Renal cortex interstitium (tissue), 15 donors: ENCODE results near the gene IFNA21. TPM values are rescaled to one million over a fixed set of nuclear protein-coding genes. Genes with fewer than 3 reads are reported as not detected.
"Not testable (repeated sequence)": the region's sequence is repeated elsewhere in the genome, so short reads cannot be mapped to it uniquely, and the experiment has no call there.

ENCODE experiments used
- DNase-seq, 11 donors: peaks; one replicate each; pipeline ENCODE4 v3.0.0-alpha.2; 2013; ENCODE audit warnings: low read depth in 9 of 11, low spot score in 4 of 11; ENCODE audit errors: extremely low read depth in 1 of 11
- long read RNA-seq, 16 experiments: transcript quantifications; one replicate each; lab custom pipeline, GENCODE V29; 2026
- polyA plus RNA-seq, 3 donors: library from polyadenylated mRNA; unstranded; fragments of 120-200 nt; gene quantifications; one replicate each; pipeline ENCODE4 v1.2.1, GENCODE V29; 2013; ENCODE audit not compliant: insufficient read length in 3 of 3

IFNA21 gene
- polyA plus RNA-seq: not detected
- long read RNA-seq, donor 1: 0 reads
- long read RNA-seq, donor 2: 0 reads
- long read RNA-seq, donor 3: 0 reads
- long read RNA-seq, donor 4, partial matches to known transcripts: 0 of 1 reads
- long read RNA-seq, donor 4, other reads (novel, unspliced or antisense): 0 of 1 reads
- long read RNA-seq, donor 5: 0 reads
- long read RNA-seq, donor 6: 0 reads
- long read RNA-seq, donor 7: 0 reads
- long read RNA-seq, donor 8: 0 reads
- long read RNA-seq, donor 9: 0 reads
- long read RNA-seq, donor 10: 0 reads
- long read RNA-seq, donor 11: 0 reads
- long read RNA-seq, donor 12: 0 reads
- long read RNA-seq, donor 13: 0 reads
- long read RNA-seq, donor 14: 0 reads
- long read RNA-seq, donor 15: 0 reads
- long read RNA-seq, donor 16, partial matches to known transcripts: 0 of 1 reads
- long read RNA-seq, donor 16, other reads (novel, unspliced or antisense): 0 of 1 reads

DNA sequence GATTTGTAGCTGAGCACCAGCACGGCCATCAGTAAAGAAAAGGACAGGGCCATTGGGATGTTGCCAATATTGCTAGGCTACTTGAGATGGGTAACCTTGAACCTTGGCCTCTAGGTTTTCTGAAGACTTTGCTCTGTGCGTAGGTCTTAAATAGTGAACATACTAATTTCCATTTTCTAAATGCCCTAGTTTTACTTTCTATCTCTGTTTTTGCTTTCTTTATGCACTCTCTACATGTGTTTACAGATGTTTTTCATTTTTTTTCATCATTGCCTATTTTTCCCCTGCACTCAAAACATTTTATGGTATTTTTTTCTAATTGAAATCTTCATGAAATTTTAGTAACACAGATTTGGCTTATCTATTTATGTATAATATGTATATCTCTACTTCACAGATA, at the start of gene IFNA21:
TSS of gene IFNA21 (minus strand) at position 101 of the 400 bp plus-strand sequence. CDS start at position 53, 48 bp downstream.
- not testable (repeated sequence) for DNase-seq

DNA sequence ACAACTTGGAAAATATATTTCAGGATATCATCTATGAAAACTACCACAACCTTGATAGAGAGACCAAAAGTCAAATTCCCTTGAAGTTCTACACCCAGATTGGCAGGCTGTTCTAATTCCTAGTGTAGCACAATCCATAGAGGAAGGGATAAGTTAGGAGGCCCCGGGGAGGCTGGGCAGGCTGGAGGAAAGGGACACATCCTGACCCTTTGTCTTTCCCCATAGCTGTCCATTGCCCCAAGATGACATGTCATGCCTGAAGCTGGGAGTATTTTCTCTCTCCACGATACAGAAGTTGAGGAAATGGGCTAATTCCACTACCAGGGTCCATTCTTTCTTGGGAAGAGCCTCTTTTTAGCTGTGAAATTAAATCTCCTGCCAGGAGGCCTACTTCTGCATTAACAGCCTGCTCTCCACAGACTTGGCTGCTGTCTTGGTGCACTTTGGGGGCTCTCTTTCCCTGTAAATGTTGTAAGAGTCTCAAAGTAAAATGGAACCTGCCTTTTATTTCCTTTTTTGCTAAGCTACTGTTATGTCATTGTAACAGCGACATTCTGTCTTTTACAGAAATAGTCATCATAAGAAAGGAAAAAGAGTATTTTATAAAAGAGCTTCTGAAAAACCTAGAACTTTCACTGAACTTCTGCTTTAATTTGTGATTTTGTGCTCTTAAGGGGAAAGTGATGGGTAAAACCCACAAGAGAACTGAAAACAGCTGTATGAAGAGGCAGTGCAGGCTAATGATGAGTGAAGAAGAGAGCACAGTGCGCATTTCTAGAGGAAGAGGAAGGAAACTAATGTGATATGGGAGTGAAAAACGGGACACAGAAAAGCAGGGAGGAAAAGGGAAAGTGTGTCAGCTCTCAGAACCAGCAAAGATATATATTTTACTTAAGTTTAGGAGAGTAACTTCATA, 47.2 kb upstream of the IFNA21 start:
- DNase-seq: not testable (repeated sequence)

DNA sequence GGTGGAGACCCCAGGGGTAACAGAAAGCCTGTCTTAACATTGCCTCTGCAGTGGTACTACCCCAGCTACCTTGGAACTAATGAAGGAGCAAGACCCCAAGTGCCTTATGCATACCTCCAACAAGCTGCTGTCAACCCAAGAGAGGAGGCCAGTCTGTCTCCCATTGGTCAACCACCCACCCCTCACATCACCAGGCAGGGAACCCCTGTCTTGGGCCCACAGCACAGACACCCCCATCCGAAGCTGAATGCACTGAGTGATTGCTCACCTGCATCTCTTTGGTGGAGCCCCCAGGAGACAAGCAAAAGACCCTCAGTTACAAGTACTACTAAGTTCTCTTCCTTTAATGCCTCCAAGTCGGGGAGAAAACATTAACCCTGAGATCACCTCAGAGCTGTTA, 45.7 kb upstream of the IFNA21 start:
- not testable (repeated sequence) for DNase-seq

DNA sequence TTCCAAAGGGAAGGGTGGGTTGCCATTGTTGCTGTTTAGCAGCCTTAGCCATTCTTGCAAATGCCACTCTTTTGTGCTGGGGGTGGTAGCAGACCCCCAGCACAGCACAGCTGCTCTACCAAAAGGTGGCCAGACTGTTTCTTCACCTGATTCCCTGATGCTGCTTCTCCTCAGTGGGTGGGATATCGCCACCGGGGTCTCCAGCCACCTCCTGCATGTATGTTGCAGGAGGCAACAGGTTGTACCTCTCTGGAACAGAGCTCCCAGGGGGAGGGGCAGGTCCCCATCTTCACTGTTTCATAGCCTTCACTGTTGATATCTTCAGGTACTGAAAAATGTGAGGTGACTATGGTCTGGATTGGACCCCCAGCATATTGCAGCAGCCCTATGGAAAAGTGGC, 44.3 kb upstream of the IFNA21 start:
- not testable (repeated sequence) for DNase-seq

DNA sequence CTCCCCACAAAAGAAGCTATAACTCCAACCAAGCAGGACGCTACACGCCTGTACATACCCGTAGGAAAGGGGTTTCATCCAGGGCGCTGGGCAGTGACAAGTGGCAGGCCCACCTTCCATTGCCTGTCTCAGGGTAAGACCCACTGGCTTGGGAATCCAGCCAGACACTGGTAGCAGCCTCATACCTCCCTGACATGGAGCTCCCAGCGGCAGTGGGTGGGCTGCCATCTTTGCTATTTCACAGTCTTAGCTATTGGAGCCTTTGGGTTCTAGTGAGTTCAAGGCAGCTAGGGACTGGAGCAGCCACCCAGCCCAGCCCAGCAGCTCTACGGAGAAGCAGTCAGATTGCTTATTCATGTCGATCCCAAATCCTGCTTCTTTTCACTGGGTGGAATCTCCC, 43.9 kb upstream of the IFNA21 start:
- no peak for DNase-seq

DNA sequence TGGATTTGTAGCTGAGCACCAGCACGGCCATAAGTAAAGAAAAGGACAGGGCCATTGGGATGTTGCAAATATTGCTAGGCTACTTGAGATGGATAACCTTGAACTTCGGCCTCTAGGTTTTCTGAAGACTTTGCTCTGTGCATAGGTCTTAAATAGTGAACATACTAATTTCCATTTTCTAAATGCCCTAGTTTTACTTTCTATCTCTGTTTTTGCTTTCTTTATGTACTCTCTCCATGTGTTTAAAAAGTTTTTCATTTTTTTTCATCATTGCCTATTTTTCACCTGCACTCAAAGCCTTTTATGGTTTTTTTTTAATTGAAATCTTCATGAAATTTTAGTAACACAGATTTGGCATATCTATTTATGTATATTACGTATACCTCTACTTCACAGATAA, 40.6 kb upstream of the IFNA21 start, which contains the start of gene IFNA10:
TSS of gene IFNA10 (minus strand) at position 101 of the 400 bp plus-strand sequence. CDS start at position 55, 46 bp downstream.
- not testable (repeated sequence) for DNase-seq

DNA sequence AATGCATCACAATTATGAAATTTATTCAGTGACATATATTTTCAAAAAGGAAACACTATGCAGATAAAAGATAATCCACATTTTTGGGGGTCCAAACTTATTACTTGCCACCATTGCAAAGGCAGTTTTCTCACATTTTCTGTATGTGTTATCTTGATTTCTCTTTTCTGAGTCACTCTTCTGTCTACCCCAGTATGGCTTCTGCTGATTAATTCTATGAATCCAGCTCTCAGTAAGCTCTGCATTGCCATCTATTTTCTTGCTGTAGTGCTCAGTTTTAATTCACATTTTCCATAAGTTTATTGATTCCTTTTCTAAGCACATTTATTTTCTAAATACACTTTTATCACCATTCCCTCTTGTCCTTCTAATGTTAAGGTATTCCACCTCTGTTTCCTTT, 38.7 kb upstream of the IFNA21 start:
- DNase-seq: no peak

DNA sequence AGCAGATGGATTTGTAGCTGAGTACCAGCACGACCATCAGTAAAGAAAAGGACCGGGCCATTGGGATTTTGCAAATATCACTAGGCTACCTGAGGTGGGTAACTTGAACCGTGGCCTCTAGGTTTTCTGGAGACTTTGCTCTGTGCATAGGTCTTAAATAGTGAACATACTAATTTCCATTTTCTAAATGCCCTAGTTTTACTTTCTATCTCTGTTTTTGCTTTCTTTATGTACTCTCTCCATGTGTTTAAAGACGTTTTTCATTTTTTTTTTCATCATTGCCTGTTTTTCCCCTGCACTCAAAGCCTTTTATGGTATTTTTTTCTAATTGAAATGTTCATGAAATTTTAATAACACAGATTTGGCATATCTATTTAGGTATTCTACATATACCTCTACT, 35.6 kb upstream of the IFNA21 start, which contains the start of gene IFNA7:
TSS of gene IFNA7 (minus strand) at position 101 of the 400 bp plus-strand sequence. CDS start at position 61, 40 bp downstream.
- DNase-seq: not testable (repeated sequence)

DNA sequence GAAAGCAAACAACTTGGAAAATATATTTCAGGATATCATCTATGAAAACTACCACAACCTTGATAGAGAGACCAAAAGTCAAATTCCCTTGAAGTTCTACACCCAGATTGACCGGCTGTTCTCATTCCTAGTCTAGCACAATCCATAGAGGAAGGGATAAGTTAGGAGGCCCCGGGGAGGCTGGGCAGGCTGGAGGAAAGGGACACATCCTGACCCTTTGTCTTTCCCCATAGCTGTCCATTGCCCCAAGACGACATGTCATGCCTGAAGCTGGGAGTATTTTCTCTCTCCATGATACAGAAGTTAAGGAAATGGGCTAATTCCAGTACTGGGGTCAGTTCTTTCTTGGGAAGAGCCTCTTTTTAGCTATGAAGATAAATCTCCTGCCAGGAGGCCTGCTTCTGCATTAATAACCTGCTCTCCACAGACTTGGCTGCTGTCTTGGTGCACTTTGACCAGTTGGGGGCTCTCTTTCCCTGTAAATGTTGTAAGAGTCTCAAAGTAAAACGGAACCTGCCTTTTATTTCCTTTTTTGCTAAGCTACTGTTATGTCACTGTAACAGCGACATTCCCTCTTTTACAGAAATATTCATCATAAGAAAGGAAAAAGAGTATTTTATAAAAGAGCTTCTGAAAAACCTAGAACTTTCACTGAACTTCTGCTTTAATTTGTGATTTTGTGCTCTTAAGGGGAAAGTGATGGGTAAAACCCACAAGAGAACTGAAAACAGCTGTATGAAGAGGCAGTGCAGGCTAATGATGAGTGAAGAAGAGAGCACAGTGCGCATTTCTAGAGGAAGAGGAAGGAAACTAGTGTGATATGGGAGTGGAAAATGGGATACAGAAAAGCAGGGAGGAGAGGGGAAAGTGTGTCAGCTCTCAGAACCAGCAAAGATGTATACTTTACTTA, 28.7 kb upstream of the IFNA21 start:
- peak in 1 of 11 donors; percentile 1 for DNase-seq

DNA sequence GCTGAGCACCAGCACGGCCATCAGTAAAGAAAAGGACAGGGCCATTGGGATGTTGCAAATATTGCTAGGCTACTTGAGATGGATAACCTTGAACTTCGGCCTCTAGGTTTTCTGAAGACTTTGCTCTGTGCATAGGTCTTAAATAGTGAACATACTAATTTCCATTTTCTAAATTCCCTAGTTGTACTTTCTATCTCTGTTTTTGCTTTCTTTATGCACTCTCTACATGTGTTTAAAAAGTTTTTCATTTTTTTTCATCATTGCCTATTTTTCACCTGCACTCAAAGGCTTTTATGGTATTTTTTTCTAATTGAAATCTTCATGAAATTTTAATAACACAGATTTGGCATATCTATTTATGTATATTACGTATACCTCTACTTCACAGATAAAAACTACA, 21.0 kb upstream of the IFNA21 start, which contains the start of gene IFNA4:
TSS of gene IFNA4 (minus strand) at position 101 of the 400 bp plus-strand sequence. CDS start at position 45, 56 bp downstream.
- not testable (repeated sequence) for DNase-seq

DNA sequence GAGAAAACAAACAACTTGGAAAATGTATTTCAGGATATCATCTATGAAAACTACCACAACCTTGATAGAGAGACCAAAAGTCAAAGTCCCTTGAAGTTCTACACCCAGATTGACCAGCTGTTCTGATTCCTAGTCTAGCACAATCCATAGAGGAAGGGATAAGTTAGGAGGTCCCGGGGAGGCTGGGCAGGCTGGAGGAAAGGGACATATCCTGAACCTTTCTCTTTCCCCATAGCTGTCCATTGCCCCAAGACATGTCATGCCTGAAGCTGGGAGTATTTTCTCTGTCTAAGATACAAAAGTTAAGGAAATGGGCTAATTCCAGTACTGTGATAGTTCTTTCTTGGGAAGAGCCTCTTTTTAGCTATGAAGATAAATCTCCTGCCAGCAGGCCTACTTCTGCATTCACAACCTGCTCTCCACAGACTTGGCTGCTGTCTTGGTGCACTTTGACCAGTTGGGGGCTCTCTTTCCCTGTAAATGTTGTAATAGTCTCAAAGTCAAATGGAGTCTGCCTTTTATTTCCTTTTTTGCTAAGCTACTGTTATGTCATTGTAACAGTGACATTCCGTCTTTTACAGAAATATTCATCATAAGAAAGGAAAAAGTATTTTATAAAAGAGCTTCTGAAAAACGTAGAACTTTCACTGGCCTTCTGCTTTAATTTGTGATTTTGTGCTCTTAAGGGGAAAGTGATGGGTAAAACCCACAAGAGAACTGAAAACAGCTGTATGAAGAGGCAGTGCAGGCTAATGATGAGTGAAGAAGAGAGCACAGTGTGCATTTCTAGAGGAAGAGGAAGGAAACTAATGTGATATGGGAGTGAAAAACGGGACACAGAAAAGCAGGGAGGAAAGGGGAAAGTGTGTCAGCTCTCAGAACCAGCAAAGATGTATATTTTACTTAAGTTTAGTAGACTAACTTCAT, 16.6 kb upstream of the IFNA21 start:
- not testable (repeated sequence) for DNase-seq

DNA sequence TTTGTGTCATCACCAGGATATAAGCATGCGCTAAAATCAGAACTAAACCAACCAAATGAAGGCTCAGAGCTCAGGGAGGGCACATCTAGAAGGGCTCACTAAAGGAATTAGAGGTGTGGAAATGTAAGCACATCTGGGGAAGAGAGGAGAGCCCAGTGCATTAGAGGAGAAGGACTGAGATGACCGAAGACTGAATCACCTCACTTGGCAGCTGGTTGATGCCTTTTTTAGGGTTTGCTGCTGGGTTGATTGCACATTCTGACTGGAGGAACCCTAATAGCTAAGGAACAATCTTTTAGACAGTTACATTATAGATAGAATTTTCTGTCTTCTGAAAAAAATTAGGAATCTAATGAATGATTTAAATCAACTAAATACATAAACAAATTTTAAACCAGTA, 8.2 kb upstream of the IFNA21 start:
- no peak for DNase-seq

DNA sequence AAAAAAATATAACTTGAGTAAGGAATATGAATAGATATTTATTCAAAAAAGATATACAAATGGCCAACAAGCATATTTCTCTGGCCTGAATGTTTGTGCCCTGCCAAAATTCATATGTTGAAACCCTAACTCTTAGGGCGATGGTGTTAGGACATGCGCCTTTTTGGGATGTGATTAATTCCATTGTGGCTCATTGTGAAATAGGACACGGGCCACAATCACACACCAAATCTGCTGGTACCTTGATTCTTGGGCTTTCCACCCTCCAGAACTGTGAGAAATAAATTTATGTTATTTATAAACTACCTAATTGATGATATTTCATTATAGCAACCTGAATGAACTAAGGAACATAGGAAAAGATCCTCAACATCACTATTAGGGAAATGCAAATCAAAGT, 5.7 kb upstream of the IFNA21 start:
- no peak for DNase-seq

DNA sequence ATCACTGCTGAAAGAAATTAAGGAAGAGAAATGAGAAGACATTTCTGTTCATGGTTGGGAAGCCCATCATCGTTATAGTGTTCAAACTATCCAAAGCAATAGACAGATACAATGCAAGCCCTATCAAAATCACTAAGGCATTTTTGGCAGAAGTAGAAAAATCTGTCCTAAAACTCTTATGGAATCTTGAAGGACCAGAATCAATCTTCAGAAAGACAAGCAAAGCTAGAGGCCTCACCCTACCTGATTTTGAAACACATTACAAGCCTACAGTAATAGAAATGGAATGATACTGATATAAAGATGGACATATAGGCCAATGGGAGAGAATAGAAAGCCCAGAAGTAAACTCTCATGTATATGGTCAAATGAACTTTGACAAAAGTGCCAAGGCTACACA, 4.9 kb upstream of the IFNA21 start:
- DNase-seq: no peak

DNA sequence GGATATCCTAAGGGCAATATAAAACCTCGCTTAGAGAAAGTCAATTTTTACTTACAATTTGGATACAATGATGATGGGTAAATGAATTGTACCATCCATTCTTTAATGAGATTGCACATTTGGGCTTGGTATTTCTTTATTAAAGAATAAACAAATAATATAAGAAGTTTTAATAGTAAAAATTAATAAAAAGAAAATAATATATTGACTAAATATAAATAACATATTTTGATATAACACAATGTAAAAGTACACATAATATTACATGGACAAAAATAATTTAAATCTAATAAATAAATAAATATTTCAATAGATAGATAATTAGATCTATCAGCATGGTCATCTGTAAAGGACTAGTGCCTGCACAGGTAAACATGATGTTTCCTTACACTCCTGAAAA, 944 bp downstream of the IFNA21 start:
- DNase-seq: no peak

DNA sequence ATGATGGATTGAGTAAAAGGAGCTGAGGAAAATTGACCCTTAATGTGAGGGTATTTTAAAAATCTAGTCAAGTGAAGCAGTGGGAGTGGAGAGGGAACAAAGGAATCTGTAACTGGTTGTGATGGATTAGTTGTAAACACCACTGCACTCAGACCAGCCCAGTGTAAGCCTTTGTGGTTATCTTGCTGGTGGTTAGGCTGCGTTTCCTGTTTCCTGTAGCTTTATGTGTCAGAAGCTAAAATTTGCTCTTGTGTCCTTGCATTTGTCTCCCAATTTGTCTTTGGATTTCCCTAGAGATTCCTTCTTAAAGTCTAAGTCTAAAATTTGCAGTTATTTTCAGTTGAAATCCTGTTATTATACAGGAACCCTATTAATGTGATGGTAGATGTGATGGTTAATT, 6.3 kb downstream of the IFNA21 start:
- DNase-seq: no peak

DNA sequence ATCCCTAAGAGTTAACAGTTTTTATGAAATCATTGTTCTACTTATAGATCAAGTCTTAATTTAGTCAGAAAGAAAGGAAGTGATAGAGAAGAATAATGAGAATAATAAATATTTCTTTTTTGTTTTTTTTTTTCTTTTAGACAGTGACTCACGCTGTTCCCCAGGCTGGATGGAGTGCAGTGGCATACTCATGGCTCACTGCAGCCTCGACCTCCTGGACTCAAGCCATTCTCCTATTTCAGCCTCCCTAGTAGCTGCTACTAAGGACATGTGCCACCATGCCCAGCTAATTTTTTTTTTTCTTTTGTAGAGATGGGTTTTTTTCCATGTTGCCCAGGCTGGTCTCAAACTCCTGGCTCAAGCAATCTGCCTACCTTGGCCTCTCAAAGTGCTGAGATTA, 11.0 kb downstream of the IFNA21 start:
- DNase-seq: no peak
